HCT116 (cell line): Measurements from ENCODE around the gene NDUFB8. TPM values are rescaled to one million over a fixed set of nuclear protein-coding genes. Genes with fewer than 3 reads are reported as not detected.

Experiments used
- ATAC-seq: fragments of 200-7000 bp; cut with Tn5 transposase; 2 replicates; pipeline ENCODE4 v1.9.1; 2020; ENCODE audit warnings: mild to moderate bottlenecking, moderate library complexity
- BruUV-seq: library from RNA; stranded (reverse); fragments of 400-500 nt; replicated peaks from 2 replicates; lab custom pipeline; 2021; lab: Mats Ljungman, UMichigan
- CTCF ChIA-PET: fragments of 300-600 bp; sonication (Branson Sonifier 250); formaldehyde crosslinking; loops from one replicate; lab custom pipeline; 2021; ENCODE audit warnings: antibody characterized with exemption; lab: Charles Lee
- POLR2A ChIA-PET: fragments of 300-600, 350-600 bp; sonication (Branson Sonifier 250); formaldehyde crosslinking; loops from one replicate; lab custom pipeline; 2021; ENCODE audit warnings: antibody characterized with exemption; lab: Charles Lee
- RAD21 ChIA-PET, 2 experiments: fragments of 300-600 bp; sonication (Branson Sonifier 250); formaldehyde crosslinking; loops; one replicate each; lab custom pipeline; 2023; ENCODE audit warnings: low total read pairs in 2 of 2; ENCODE audit not compliant: uncharacterized antibody in 2 of 2, unreplicated experiment in 2 of 2, low non-redundant PET in 1 of 2; lab: Charles Lee
- DNase-seq: peaks from one replicate; pipeline ENCODE4 v3.0.0-alpha.2; 2010; ENCODE audit warnings: low read depth, low spot score
- H2AFZ ChIP-seq: fragments of 200-600 bp; shearing (Covaris generic), sonication (generic); 2 replicates; pipeline ENCODE4 v1.6.1; 2017; ENCODE audit warnings: low read depth, mixed run types, mixed read lengths, antibody characterized with exemption, low read length; ENCODE audit not compliant: poor library complexity, severe bottlenecking
- H3K27ac ChIP-seq: 2 replicates; pipeline ENCODE4 v1.5.1; 2012; ENCODE audit warnings: low read depth, low read length
- H3K27me3 ChIP-seq: fragments of 200-600 bp; sonication (generic); 2 replicates; pipeline ENCODE4 v1.6.1; 2016; ENCODE audit warnings: mixed run types, low read length, mixed read lengths; ENCODE audit not compliant: insufficient read depth
- H3K36me3 ChIP-seq, 2 experiments: fragments of 200-500 bp in 1 of 2; fragments of 200-600 bp in 1 of 2; sonication (Bioruptor generic) in 1 of 2; sonication (generic) in 1 of 2; 2 replicates each; pipeline versions ENCODE4 v1.5.1 to v1.6.1; 2014 to 2016; ENCODE audit warnings: low read length in 2 of 2, inconsistent platforms in 1 of 2, mixed read lengths in 1 of 2, mixed run types in 1 of 2; ENCODE audit not compliant: insufficient read depth in 2 of 2, control insufficient read depth in 1 of 2
- H3K4me1 ChIP-seq, 2 experiments: fragments of 200-600 bp in 1 of 2; sonication (generic) in 1 of 2; 2 replicates each; pipeline versions ENCODE4 v1.5.1 to v1.6.1; 2012 to 2017; ENCODE audit warnings: low read length in 2 of 2, inconsistent platforms in 1 of 2, mild to moderate bottlenecking in 1 of 2, mixed read lengths in 1 of 2, mixed run types in 1 of 2, moderate library complexity in 1 of 2; ENCODE audit not compliant: insufficient read depth in 2 of 2, control insufficient read depth in 1 of 2
- H3K4me2 ChIP-seq: fragments of 200-600 bp; sonication (generic); 2 replicates; pipeline ENCODE4 v1.6.1; 2017; ENCODE audit warnings: mixed run types, low read length, mixed read lengths
- H3K4me3 ChIP-seq, 2 experiments: fragments of 200-600 bp in 1 of 2; sonication (generic) in 1 of 2; replicated peaks in 1 of 2; 2 replicates each; pipeline ENCODE4 v1.5.1; 2011 to 2016; ENCODE audit warnings: low read length in 2 of 2, control low read depth in 1 of 2, low read depth in 1 of 2, mild to moderate bottlenecking in 1 of 2, mixed read lengths in 1 of 2, mixed run types in 1 of 2
- H3K79me2 ChIP-seq: fragments of 200-600 bp; sonication (generic); 2 replicates; pipeline ENCODE4 v1.6.1; 2017; ENCODE audit warnings: mild to moderate bottlenecking, mixed run types, low read length, moderate library complexity, mixed read lengths; ENCODE audit not compliant: insufficient read depth
- H3K9ac ChIP-seq: fragments of 200-600 bp; sonication (generic); 2 replicates; pipeline ENCODE4 v1.6.1; 2016; ENCODE audit warnings: low read length, mixed read lengths
- H3K9me2 ChIP-seq: fragments of 200-600 bp; sonication (generic), shearing (Covaris generic); 2 replicates; pipeline ENCODE4 v1.6.1; 2017; ENCODE audit warnings: mixed run types, mild to moderate bottlenecking, moderate library complexity; ENCODE audit not compliant: insufficient read depth
- H3K9me3 ChIP-seq, 2 experiments: fragments of 200-500 bp in 1 of 2; fragments of 200-600 bp in 1 of 2; sonication (Bioruptor generic) in 1 of 2; sonication (generic) in 1 of 2; 2 replicates each; pipeline ENCODE4 v1.6.1; 2014 to 2017; ENCODE audit warnings: low read length in 2 of 2, mixed read lengths in 2 of 2, inconsistent platforms in 1 of 2, low read depth in 1 of 2, mild to moderate bottlenecking in 1 of 2, mixed run types in 1 of 2, moderate library complexity in 1 of 2; ENCODE audit not compliant: control insufficient read depth in 1 of 2, insufficient read depth in 1 of 2
- H4K20me1 ChIP-seq: fragments of 200-600 bp; sonication (generic), shearing (Covaris generic); 2 replicates; pipeline ENCODE4 v1.6.1; 2017; ENCODE audit warnings: mixed run types, mild to moderate bottlenecking, moderate library complexity; ENCODE audit not compliant: insufficient read depth
- ATF3 ChIP-seq: IDR thresholded peaks from 2 replicates; pipeline ENCODE4 v1.6.1; 2012
- CTCF ChIP-seq, 3 experiments: fragments of 200-600 bp in 1 of 3; sonication (generic) in 1 of 3; IDR thresholded peaks in 2 of 3; conservative IDR thresholded peaks in 1 of 3; 2 replicates each; pipeline ENCODE4 v1.5.1; 2012 to 2017; ENCODE audit warnings: low read depth in 2 of 3, low read length in 2 of 3, antibody characterized with exemption in 1 of 3, borderline replicate concordance in 1 of 3, control low read depth in 1 of 3, mild to moderate bottlenecking in 1 of 3, mixed read lengths in 1 of 3, mixed run types in 1 of 3, moderate library complexity in 1 of 3; ENCODE audit not compliant: insufficient read depth in 1 of 3
- FOSL1 ChIP-seq: IDR thresholded peaks from 2 replicates; pipeline ENCODE4 v1.6.1; 2012; ENCODE audit warnings: low read depth
- TCF7L2 ChIP-seq: IDR thresholded peaks from 2 replicates; pipeline ENCODE4 v1.7.0; 2011; ENCODE audit warnings: borderline replicate concordance, inconsistent platforms; ENCODE audit not compliant: insufficient read depth, insufficient read length; ENCODE audit errors: extremely low read depth
- intact Hi-C: fragments of 100-400 bp; cut with micrococcal nuclease; formaldehyde crosslinking; loops from 2 replicates; pipeline ENCODE4 v1.10.0; 2022
- total RNA-seq: library from RNA; stranded (reverse); gene quantifications from one replicate; pipeline ENCODE4 v1.2.1, GENCODE V29; 2021; ENCODE audit not compliant: unreplicated experiment

The NDUFB8 gene
- total RNA-seq, 1 experiment from 2014 or later = 243 TPM

GRCh38 chr10:100535715-100536353 is 6.2 kb upstream of the NDUFB8 start, which contains the start of gene HIF1AN (continued):
- TF ChIP-seq CTCF (IDR thresholded peaks at IDR 0.05 in 2 of 3, conservative IDR thresholded peaks at IDR 0.05 in 1 of 3; ENCODE audit: borderline replicate concordance in 1 of 3, insufficient read depth in 1 of 3, low read depth in 2 of 3, low read length in 2 of 3) (peak; percentile 80 to 99 (median 97)), TCF7L2 (peak; percentile 60)
- TF ChIP-seq, all 23 proteins: peak for 10

GRCh38 chr10:100535338-100535714 is 5.7 kb upstream of the NDUFB8 start:
- Histone ChIP-seq H2AFZ (peak overlapping the region; percentile 99), H4K20me1 (no peaks in the 10 kb centered on the region), H3K4me2 (peak overlapping the region; percentile 86), H3K9ac (peak overlapping the region; percentile 64), H3K4me1 (peaks cover 10 to 21% of the 10 kb centered on the region in 2 experiments), H3K9me3 (no peaks in the 10 kb centered on the region), H3K79me2 (peaks cover 44% of the 10 kb centered on the region), H3K27me3 (no peaks in the 10 kb centered on the region), H3K27ac (no peak overlapping the region), H3K9me2 (no peaks in the 10 kb centered on the region), H3K36me3 (peaks cover 17 to 27% of the 10 kb centered on the region in 2 experiments), H3K4me3 (peak overlapping the region; percentile 79 to 83)
- no peak for TF ChIP-seq ATF3
- TF ChIP-seq FOSL1 = peak; percentile 8; the same call in 1 of the 2 replicates
- RAD21 ChIA-PET = interaction anchor here in 1 of 2 experiments (1.0 kb wide), 1 partner anchor 343 kb away, joined by 4 read pairs; no protein-coding TSS in a partner anchor
- ATAC-seq = peak; percentile 51
- CTCF ChIA-PET = interaction anchor here (0.7 to 4.1 kb wide), 21 partner anchors 8 to 655 kb away, joined by 3 to 36 read pairs (median 6); partner anchors contain the start of gene SEC31B
- DNase-seq = no peak
- no TSS peak for BruUV-seq
- POLR2A ChIA-PET = interaction anchor here (0.7 to 1.5 kb wide), 15 partner anchors 8 to 570 kb away, joined by 3 to 9 read pairs (median 4); no protein-coding TSS in a partner anchor
- intact Hi-C loops = no loop called here
